NCI-H1436 (cell line): ENCODE measurements around the gene PRKG1.
"Not testable (repeated sequence)": the region's sequence is repeated elsewhere in the genome, so short reads cannot be mapped to it uniquely, and the experiment has no call there.

Experiments used
- DNase-seq: peaks from one replicate; lab custom pipeline; 2025; lab: John Stamatoyannopoulos, UW

The PRKG1 gene

GRCh38 chr10:51510231-51510630 lies 435.9 kb downstream of the PRKG1 start:
- DNase-seq, result no peak

GRCh38 chr10:51521605-51522004 lies 447.3 kb downstream of the PRKG1 start:
- no peak for DNase-seq

GRCh38 chr10:51522858-51523257 lies 448.6 kb downstream of the PRKG1 start:
- DNase-seq, result no peak

- DNase-seq, result no peak
Measured at GRCh38 chr10:51523440-51523839, 449.2 kb downstream of the PRKG1 start.

- no peak for DNase-seq
Measured at GRCh38 chr10:51524041-51524440, 449.8 kb downstream of the PRKG1 start.

- DNase-seq, result no peak
Measured at GRCh38 chr10:51527522-51528219, 453.4 kb downstream of the PRKG1 start.

- no peak for DNase-seq
Measured at GRCh38 chr10:51528527-51528926, 454.2 kb downstream of the PRKG1 start.

- DNase-seq, result no peak
Measured at GRCh38 chr10:51530541-51530940, 456.3 kb downstream of the PRKG1 start.

GRCh38 chr10:51532044-51532443 lies 457.8 kb downstream of the PRKG1 start:
- DNase-seq, result no peak

- no peak for DNase-seq
Measured at GRCh38 chr10:51542853-51543252, 468.6 kb downstream of the PRKG1 start.

- DNase-seq, result no peak
Measured at GRCh38 chr10:51544933-51545332, 470.6 kb downstream of the PRKG1 start.

- DNase-seq, result no peak
Measured at GRCh38 chr10:51547941-51548340, 473.7 kb downstream of the PRKG1 start.

GRCh38 chr10:51552879-51553278 lies 478.6 kb downstream of the PRKG1 start:
- DNase-seq, result no peak

GRCh38 chr10:51564896-51565510 lies 490.7 kb downstream of the PRKG1 start:
- no peak for DNase-seq

GRCh38 chr10:51567271-51567670 lies 493.0 kb downstream of the PRKG1 start:
- DNase-seq, result no peak

GRCh38 chr10:51569467-51569866 lies 495.2 kb downstream of the PRKG1 start:
- no peak for DNase-seq

- DNase-seq, result no peak
Measured at GRCh38 chr10:51574248-51575048, 500.2 kb downstream of the PRKG1 start.

- not testable (repeated sequence) for DNase-seq
Measured at GRCh38 chr10:51581196-51581595, 506.9 kb downstream of the PRKG1 start.

GRCh38 chr10:51583976-51584375 lies 509.7 kb downstream of the PRKG1 start:
- no peak for DNase-seq

- no peak for DNase-seq
Measured at GRCh38 chr10:51585742-51586141, 511.5 kb downstream of the PRKG1 start.

GRCh38 chr10:51588984-51589383 lies 514.7 kb downstream of the PRKG1 start:
- no peak for DNase-seq

GRCh38 chr10:51590818-51591217 lies 516.5 kb downstream of the PRKG1 start:
- DNase-seq, result no peak

GRCh38 chr10:51596695-51597094 lies 522.4 kb downstream of the PRKG1 start:
- DNase-seq, result no peak
